Measurements from ENCODE around the gene CFAP46.
"Not testable (repeated sequence)": the region's sequence is repeated elsewhere in the genome, so short reads cannot be mapped to it uniquely, and the experiment has no call there.

The CFAP46 gene

DNA sequence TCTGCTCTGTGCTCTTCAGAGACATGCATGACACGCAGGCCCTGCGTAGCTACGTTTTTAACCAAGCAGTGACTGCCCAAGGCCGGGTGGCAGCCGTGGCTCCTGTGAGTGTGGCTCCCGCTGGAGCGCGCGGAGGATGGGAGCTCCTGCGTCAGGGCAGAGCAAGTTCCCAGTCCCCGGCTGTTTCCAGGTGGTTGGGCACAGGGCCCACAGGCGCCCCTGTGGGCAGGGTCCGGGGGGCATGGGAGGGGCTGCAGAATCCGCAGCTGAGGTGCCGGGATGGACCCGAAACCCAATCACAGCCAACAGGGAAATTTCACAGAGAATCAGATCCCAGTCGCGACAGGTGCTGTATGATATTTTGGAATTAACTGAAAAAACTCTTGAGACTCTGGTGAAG lies 166.2 kb downstream of the CFAP46 start:
- Histone ChIP-seq H3K27me3 (ENCODE audit: control insufficient read depth, insufficient read depth, low read length) (no peaks in the 10 kb centered on the region), H3K36me3 (ENCODE audit: control insufficient read depth, insufficient read depth, low read length) (peaks cover 7% of the 10 kb centered on the region), H3K27ac (ENCODE audit: low read depth, low read length) (no peak overlapping the region), H3K9ac (ENCODE audit: low read length) (no peak overlapping the region), H3K4me3 (ENCODE audit: low read length) (no peak overlapping the region), H3K4me1 (ENCODE audit: control insufficient read depth, insufficient read depth, low read length) (no peaks in the 10 kb centered on the region)

DNA sequence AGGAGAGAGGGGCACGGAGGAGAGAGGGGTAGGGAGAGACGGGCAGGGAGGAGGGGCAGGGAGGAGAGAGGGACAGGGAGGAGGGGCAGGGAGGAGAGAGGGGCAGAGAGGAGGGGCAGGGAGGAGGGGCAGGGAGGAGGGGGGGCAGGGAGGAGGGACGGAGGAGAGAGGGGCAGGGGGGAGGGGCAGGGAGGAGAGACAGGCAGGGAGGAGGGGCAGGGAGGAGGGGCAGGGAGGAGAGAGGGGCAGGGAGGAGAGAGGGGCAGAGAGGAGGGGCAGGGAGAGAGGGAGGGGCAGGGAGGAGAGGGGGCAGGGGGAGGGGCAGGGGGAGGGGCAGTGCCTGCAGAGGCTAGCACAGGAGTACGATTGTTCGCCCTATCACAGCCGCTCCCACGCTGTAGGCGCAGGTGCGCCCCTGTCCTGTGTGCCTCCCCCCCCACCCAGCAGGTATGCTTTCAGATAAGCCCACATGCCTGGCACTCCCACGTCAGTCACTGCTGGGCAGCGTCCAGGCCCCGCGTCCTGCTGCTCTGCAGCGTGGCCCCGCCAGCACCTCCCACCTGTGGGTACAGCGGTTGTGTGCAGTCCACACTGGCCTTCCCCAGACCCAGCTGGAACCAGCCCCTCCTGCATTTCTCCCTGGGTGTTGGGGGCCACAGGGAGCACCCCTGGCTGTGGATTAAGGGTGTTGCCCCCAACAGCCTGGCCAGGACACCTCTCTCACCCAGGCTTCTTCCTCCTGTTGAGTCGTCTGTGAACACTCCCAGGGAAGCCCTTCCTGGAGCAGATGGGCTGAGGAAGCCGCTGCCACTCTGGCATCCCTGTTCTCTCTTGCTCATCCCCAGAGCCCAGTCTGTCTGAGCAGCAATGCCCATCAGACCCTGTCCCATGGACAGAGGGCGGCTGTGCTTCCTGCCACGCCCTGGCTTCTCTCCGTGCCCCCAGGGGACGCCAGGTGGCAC lies 167.2 kb downstream of the CFAP46 start:
- Histone ChIP-seq H3K36me3 (ENCODE audit: control insufficient read depth, insufficient read depth, low read length) (peaks cover 8% of the 10 kb centered on the region), H3K27ac (ENCODE audit: low read depth, low read length) (no peak overlapping the region), H3K9ac (ENCODE audit: low read length) (no peak overlapping the region), H3K27me3 (ENCODE audit: control insufficient read depth, insufficient read depth, low read length) (no peaks in the 10 kb centered on the region), H3K4me3 (ENCODE audit: low read length) (no peak overlapping the region), H3K4me1 (ENCODE audit: control insufficient read depth, insufficient read depth, low read length) (no peaks in the 10 kb centered on the region)

DNA sequence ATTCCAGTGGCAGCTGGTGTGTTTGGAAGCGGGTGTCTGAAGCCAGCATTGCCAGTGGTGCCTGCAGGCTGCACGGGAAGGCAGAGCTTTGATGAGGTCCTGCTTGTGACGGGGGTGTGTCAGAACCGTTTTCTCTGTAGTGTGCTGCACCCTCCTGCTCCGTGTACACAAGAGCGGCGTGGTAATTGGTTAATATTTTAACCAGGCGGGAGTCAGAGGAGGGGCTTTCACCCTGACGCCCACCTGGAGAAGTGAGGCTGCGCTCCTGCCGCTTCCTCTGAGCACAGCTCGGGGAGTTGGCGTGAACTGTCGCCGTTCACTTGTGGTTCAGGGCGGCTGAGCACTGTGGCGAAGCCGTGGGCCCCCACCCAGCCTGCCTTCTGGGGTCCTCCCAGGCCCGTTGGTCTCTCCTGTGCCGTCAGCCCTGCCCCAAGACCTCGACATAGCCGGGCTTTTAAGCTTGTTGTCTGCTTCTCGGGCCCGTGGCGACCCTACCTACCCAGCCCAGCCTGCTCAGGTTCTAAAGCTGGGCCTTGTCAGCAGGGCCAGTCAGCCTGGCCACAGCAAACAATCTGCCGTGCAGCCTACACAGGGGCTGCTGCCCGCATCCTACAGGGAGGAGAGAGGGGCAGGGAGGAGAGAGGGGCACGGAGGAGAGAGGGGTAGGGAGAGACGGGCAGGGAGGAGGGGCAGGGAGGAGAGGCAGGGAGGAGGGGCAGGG lies 168.0 kb downstream of the CFAP46 start:
- H3K27me3 ChIP-seq (ENCODE audit: control insufficient read depth, insufficient read depth, low read length) = no peaks in the 10 kb centered on the region
- peaks cover 8% of the 10 kb centered on the region for H3K36me3 ChIP-seq (ENCODE audit: control insufficient read depth, insufficient read depth, low read length)
- H3K4me1 ChIP-seq (ENCODE audit: control insufficient read depth, insufficient read depth, low read length) = no peaks in the 10 kb centered on the region
- H3K27ac ChIP-seq (ENCODE audit: low read depth, low read length) = no peak overlapping the region
- H3K4me3 ChIP-seq (ENCODE audit: low read length) = no peak overlapping the region
- H3K9ac ChIP-seq (ENCODE audit: low read length) = no peak overlapping the region

DNA sequence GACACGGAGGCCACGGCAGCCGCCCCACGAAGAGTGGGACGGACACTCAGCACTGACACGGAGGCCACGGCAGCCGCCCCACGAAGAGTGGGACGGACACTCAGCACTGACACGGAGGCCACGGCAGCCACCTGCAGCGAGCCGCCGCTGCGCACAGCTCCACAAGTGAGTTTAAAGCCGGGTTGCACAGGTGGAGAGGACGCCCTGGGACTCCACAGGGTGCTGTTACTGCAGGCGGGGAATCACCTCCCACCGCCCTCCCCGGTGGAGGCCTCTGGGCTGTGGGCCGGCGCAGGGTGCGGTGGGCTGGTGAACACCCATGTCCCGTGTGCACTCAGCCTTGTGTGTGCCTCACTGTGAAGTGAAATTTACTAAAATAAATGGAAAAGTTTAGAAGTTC lies 169.6 kb downstream of the CFAP46 start:
- not testable (repeated sequence) for H3K9ac ChIP-seq (ENCODE audit: low read length); H3K36me3 ChIP-seq (ENCODE audit: control insufficient read depth, insufficient read depth, low read length); H3K27me3 ChIP-seq (ENCODE audit: control insufficient read depth, insufficient read depth, low read length)

DNA sequence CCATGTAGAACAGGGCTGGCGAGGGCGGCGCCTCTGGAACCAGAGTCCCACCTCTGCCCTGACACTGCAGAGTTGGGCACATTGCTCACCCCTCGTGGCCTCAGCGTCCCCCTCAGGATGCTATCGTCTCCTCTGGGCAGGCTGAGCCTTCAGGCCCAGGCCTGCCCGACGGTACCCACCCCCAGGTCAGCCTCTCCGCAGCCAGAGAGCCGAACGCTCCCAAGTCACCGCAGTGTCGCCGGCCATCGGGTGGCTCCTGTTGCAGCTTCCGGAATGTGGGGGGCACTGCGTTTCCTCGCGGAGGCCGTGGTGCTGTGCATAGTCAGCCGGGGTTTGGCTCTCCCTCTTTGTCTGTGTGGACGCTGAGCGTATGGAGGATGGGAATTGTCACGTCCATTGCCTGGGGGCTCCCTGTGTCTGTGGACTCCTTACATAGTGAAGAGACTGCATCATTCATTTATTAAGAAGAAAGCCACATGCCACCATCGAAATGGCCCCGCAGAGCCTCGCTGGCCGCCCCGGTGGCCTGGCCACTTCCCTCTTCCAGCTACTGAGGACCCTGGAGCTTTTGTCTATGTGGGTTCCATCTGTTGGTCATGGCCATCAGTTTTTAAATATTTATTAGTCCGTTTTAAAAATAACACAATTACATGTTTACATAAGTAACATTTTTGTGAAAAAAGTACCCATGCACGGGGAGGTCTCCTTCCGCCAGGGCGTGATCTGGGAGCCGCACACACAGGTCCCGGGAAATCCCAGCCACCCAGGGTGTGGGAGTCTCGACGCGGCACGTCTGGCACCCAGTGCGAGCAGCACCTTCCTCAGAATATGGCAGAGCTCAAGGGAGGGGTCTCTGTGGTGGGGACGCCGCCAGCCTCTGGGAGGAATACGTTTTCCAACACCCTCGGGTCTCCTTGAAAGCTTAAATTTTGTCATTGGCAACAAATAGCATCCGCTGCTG lies 172.0 kb downstream of the CFAP46 start:
- Histone ChIP-seq H3K4me3 (ENCODE audit: low read length) (no peak overlapping the region), H3K27me3 (ENCODE audit: control insufficient read depth, insufficient read depth, low read length) (no peaks in the 10 kb centered on the region), H3K36me3 (ENCODE audit: control insufficient read depth, insufficient read depth, low read length) (peaks cover 2% of the 10 kb centered on the region), H3K27ac (ENCODE audit: low read depth, low read length) (no peak overlapping the region), H3K4me1 (ENCODE audit: control insufficient read depth, insufficient read depth, low read length) (no peaks in the 10 kb centered on the region), H3K9ac (ENCODE audit: low read length) (no peak overlapping the region)

More for the DNA sequence above, 169.6 kb downstream of the CFAP46 start:
- not testable (repeated sequence) for H3K4me3 ChIP-seq (ENCODE audit: low read length); H3K27ac ChIP-seq (ENCODE audit: low read depth, low read length); H3K4me1 ChIP-seq (ENCODE audit: control insufficient read depth, insufficient read depth, low read length)

DNA sequence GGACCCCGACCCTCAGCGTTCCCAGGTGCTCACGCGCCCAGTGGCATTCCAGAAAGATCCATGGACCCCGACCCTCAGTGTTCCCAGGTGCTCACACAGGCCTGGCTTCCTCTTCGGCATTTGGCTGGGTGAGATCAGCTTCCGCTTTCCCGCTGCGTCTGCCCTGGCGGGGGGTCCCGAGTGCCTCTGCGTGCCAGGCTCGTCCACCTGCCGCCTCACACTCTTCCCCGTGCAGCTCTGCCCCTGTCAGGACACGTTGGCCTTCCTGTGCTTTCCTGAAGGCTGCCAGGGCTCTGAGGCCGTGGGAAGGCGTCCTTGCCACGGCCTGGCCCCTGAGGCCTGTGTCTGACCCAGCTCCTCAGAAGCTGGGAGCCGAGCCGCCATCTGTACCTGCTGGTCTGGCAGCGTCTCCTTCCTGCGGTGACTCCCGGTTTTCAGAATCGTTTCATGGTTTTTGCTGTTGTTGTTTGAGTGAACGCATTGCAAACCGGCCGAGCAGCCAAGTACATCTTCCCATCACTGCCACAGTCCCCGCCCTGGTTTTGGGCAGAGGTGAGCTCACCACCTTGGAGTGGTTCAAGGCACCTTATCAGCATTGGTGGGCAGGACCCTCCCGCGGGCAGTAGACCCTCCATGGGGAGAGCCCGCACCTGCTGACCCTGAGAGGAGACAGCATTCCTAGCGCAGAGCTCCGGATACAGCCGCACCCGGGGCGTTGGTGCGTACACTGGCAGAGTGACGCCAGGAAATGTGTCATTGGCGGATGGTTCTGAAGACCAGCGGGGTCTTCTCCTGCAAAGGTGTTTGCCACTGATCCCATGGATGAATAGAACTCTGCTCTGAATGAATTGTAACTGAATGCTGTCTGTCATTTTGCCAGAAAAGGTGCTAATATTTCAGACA lies 173.8 kb downstream of the CFAP46 start:
- Histone ChIP-seq H3K27ac (ENCODE audit: low read depth, low read length) (no peak overlapping the region), H3K27me3 (ENCODE audit: control insufficient read depth, insufficient read depth, low read length) (no peaks in the 10 kb centered on the region), H3K4me3 (ENCODE audit: low read length) (no peak overlapping the region), H3K36me3 (ENCODE audit: control insufficient read depth, insufficient read depth, low read length) (peaks cover 2% of the 10 kb centered on the region), H3K4me1 (ENCODE audit: control insufficient read depth, insufficient read depth, low read length) (no peaks in the 10 kb centered on the region), H3K9ac (ENCODE audit: low read length) (no peak overlapping the region)

DNA sequence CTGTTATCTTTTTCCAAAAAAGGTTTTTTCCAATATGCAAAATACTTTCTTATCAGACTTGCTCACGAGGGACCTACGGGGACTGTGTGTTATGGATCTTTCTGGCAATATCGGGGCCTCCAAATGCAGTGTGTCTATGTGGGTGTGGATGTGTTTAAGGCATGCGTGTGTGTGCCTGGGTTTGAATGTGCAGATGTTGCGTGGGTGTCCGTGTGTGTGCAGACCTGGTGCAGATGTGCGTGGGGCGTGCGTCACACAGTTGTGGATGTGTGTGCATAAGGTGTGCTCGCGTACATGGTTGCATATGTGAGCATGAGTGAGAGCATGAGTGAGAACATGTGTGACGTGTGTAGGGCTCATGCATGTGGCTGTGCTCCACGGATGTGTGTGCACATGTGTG lies 176.1 kb downstream of the CFAP46 start:
- Histone ChIP-seq H3K36me3 (ENCODE audit: control insufficient read depth, insufficient read depth, low read length) (peaks cover 8% of the 10 kb centered on the region), H3K27ac (ENCODE audit: low read depth, low read length) (no peak overlapping the region), H3K27me3 (ENCODE audit: control insufficient read depth, insufficient read depth, low read length) (no peaks in the 10 kb centered on the region), H3K4me3 (ENCODE audit: low read length) (no peak overlapping the region), H3K4me1 (ENCODE audit: control insufficient read depth, insufficient read depth, low read length) (no peaks in the 10 kb centered on the region), H3K9ac (ENCODE audit: low read length) (no peak overlapping the region)

DNA sequence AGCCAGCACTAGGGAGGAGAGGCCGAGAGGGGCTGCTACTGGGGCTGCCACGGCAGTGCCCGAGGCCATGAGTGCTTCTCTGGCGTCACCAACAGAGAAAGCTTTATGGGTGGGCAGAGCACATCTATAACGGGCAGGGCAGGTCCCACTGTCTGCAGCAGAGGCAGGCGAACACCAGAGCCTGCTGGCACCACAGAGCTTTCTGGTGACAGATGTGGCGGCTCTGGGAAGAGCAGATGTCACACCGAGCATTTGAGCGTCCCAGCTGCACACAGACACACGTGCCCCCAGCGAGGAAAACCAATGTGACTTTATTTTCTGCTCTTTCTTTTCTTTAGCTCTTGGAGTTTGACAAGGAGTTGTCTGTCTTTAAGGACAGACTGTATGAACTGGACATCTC lies 176.9 kb downstream of the CFAP46 start:
- Histone ChIP-seq H3K36me3 (ENCODE audit: control insufficient read depth, insufficient read depth, low read length) (peaks cover 7% of the 10 kb centered on the region), H3K9ac (ENCODE audit: low read length) (no peak overlapping the region)

DNA sequence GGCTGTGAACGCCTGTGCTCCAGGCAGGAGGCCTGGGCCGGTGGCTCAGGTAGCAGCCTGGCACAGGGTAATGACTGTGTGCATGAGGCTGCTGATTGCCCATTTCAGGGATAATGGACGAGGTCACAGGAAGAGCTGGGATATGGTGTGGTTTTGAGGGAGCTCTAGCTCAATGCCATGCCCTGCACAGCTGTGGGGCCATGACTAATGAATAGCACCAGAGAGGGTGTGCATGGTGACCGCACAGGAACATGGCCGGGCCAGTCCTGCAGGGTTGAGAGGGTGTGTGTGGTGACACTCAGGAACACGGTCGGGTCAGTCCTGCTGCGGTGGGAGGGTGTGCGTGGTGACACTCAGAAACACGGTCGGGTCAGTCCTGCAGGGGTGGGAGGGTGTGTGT lies 178.3 kb downstream of the CFAP46 start:
- Histone ChIP-seq H3K4me1 (ENCODE audit: control insufficient read depth, insufficient read depth, low read length) (no peaks in the 10 kb centered on the region), H3K9ac (ENCODE audit: low read length) (no peak overlapping the region), H3K27me3 (ENCODE audit: control insufficient read depth, insufficient read depth, low read length) (no peaks in the 10 kb centered on the region), H3K4me3 (ENCODE audit: low read length) (no peak overlapping the region), H3K36me3 (ENCODE audit: control insufficient read depth, insufficient read depth, low read length) (peaks cover 7% of the 10 kb centered on the region), H3K27ac (ENCODE audit: low read depth, low read length) (no peak overlapping the region)

More for the DNA sequence above, 176.9 kb downstream of the CFAP46 start:
- Histone ChIP-seq H3K27me3 (ENCODE audit: control insufficient read depth, insufficient read depth, low read length) (no peaks in the 10 kb centered on the region), H3K4me3 (ENCODE audit: low read length) (no peak overlapping the region), H3K4me1 (ENCODE audit: control insufficient read depth, insufficient read depth, low read length) (no peaks in the 10 kb centered on the region), H3K27ac (ENCODE audit: low read depth, low read length) (no peak overlapping the region)

DNA sequence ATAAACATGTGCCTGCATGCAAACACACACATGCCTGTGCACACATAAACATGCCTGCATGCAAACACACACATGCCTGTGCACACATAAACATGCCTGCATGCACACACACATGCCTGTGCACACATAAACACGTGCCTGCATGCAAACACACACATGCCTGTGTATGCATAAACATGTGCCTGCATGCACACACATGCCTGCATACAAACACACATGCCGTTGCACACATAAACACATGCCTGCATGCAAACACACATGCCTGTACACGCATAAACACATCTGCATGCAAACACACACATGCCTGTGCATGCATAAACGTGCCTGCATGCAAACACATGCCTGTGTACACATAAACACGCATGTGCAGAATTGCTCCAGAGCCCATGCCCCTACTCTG lies 178.8 kb downstream of the CFAP46 start:
- Histone ChIP-seq H3K4me1 (ENCODE audit: control insufficient read depth, insufficient read depth, low read length) (no peaks in the 10 kb centered on the region), H3K9ac (ENCODE audit: low read length) (no peak overlapping the region), H3K27ac (ENCODE audit: low read depth, low read length) (no peak overlapping the region), H3K27me3 (ENCODE audit: control insufficient read depth, insufficient read depth, low read length) (no peaks in the 10 kb centered on the region), H3K4me3 (ENCODE audit: low read length) (no peak overlapping the region), H3K36me3 (ENCODE audit: control insufficient read depth, insufficient read depth, low read length) (peaks cover 7% of the 10 kb centered on the region)

DNA sequence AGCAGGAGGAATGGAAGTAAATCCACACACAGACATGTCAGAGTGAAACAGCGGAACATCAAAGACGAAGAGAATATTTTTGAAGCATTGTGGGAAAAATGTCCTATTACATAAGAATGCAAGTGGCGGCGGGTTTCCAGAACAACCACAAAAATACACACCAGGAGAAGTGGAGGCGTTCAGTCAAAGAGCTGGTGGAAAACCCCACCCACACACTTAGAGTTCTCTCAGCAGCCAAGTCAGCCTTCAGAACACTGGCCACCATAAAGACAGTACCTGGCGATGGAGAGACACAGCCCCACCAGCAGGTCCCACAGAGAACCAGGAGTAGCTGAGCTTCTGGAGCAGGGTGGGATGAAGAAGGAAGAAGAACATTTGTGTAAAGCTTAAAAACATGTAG lies 180.1 kb downstream of the CFAP46 start:
- Histone ChIP-seq H3K36me3 (ENCODE audit: control insufficient read depth, insufficient read depth, low read length) (peaks cover 10% of the 10 kb centered on the region), H3K4me1 (ENCODE audit: control insufficient read depth, insufficient read depth, low read length) (no peaks in the 10 kb centered on the region), H3K9ac (ENCODE audit: low read length) (no peak overlapping the region), H3K4me3 (ENCODE audit: low read length) (no peak overlapping the region), H3K27ac (ENCODE audit: low read depth, low read length) (no peak overlapping the region), H3K27me3 (ENCODE audit: control insufficient read depth, insufficient read depth, low read length) (no peaks in the 10 kb centered on the region)
